K562 (cell line): ENCODE results near the gene HOXA11. TPM values are rescaled to one million over a fixed set of nuclear protein-coding genes. Genes with fewer than 3 reads are reported as not detected.
A peak's percentile ranks its signal among the peaks of the same experiment; 100 is the strongest.

Source experiments
- ASH1L ChIP-seq: fragments of 450-650 bp; IDR thresholded peaks from 2 replicates; pipeline ENCODE4 v1.6.1; 2018; ENCODE audit warnings: borderline replicate concordance, mild to moderate bottlenecking, low read depth; ENCODE audit not compliant: partially characterized antibody
- EGR1 ChIP-seq: fragments of 450-650 bp; conservative IDR thresholded peaks from 2 replicates; pipeline ENCODE4 v1.6.1; 2017; ENCODE audit warnings: mild to moderate bottlenecking
- EHMT2 ChIP-seq: fragments of 450-650 bp; IDR thresholded peaks from 2 replicates; pipeline ENCODE4 v1.6.1; 2018; ENCODE audit warnings: antibody characterized with exemption
- FOS ChIP-seq: IDR thresholded peaks from 3 replicates; pipeline ENCODE4 v1.6.1; 2011; ENCODE audit not compliant: insufficient read length; ENCODE audit errors: extremely low read depth
- NRF1 ChIP-seq, 2 experiments: fragments of 450-650 bp; IDR thresholded peaks in 1 of 2; conservative IDR thresholded peaks in 1 of 2; 2 replicates each; pipeline ENCODE4 v1.6.1; 2014; ENCODE audit warnings: mild to moderate bottlenecking in 2 of 2
- PML ChIP-seq: IDR thresholded peaks from 2 replicates; pipeline ENCODE4 v1.6.1; 2012; ENCODE audit warnings: low read length, inconsistent platforms
- POLR2H ChIP-seq: IDR thresholded peaks from 2 replicates; pipeline ENCODE4 v1.6.1; 2016; ENCODE audit warnings: missing genetic modification characterization, low read depth, mild to moderate bottlenecking, control low read depth, missing compliant biosample characterization, moderate library complexity
- SMARCA4 ChIP-seq: fragments of 450-650 bp; IDR thresholded peaks from 2 replicates; pipeline ENCODE4 v1.6.1; 2016
- SRF ChIP-seq, 2 experiments: fragments of 250-450, 450-650 bp in 1 of 2; sonication (Bioruptor Pico) in 1 of 2; sonication (generic) in 1 of 2; formaldehyde crosslinking; IDR thresholded peaks; 2 replicates each; pipeline versions ENCODE4 v1.5.0 to v1.5.1; 2020 to 2022; ENCODE audit warnings: mild to moderate bottlenecking in 1 of 2, missing genetic modification reagents in 1 of 2
- ZKSCAN3 ChIP-seq: fragments of 250-450 bp; sonication (Bioruptor Pico); IDR thresholded peaks from 2 replicates; pipeline ENCODE4 v1.4.0; 2020
- ZNF699 ChIP-seq: fragments of 250-450 bp; sonication (Bioruptor Pico); IDR thresholded peaks from 2 replicates; pipeline ENCODE4 v1.8.0; 2021; ENCODE audit warnings: mild to moderate bottlenecking, moderate library complexity; ENCODE audit not compliant: insufficient replicate concordance
- polyA plus RNA-seq, 8 experiments: library from polyadenylated mRNA; depleted of rRNA in 4 of 8; stranded (reverse) in 5 of 8; unstranded in 3 of 8; fragments of >200 nt; fragmentation: Nextera tagmentation in 2 of 8; fragmentation: Illumina TruSeq in 1 of 8; extraction: Ambion mirVana in 2 of 8; extraction: Trizol in 1 of 8; gene quantifications; 2 replicates each; pipeline versions ENCODE4 v1.2.1 to v1.2.3, GENCODE V29; 2011 to 2014; ENCODE audit warnings: inconsistent platforms in 1 of 8, missing spikeins in 1 of 8
- total RNA-seq, 7 experiments: library from RNA; depleted of rRNA in 6 of 7; stranded (reverse); fragments of >200 nt in 6 of 7; fragmentation: Illumina TruSeq in 2 of 7; extraction: Trizol in 2 of 7; gene quantifications; 2 replicates each; pipeline versions ENCODE4 v1.2.1 to v1.2.3, GENCODE V29; 2011 to 2021; ENCODE audit warnings: low replicate concordance in 1 of 7
- TF ChIP-seq, protein P1 (sequence below): fragments of 450-650 bp; formaldehyde crosslinking; IDR thresholded peaks from 2 replicates; pipeline ENCODE4 v1.4.0; 2022; ENCODE audit warnings: mild to moderate bottlenecking, moderate library complexity
- TF ChIP-seq, protein P2 (sequence below): fragments of 450-650 bp; IDR thresholded peaks from one replicate; pipeline ENCODE4 v1.6.1; 2018; ENCODE audit warnings: mild to moderate bottlenecking, moderate library complexity; ENCODE audit not compliant: partially characterized antibody
- TF ChIP-seq, protein P3 (sequence below): sonication (generic); formaldehyde crosslinking; IDR thresholded peaks from 2 replicates; pipeline ENCODE4 v1.8.0; 2022; ENCODE audit warnings: mild to moderate bottlenecking, low read depth, missing genetic modification reagents
- TF ChIP-seq, protein P4 (sequence below): fragments of 450-650 bp; IDR thresholded peaks from 2 replicates; pipeline ENCODE4 v1.6.1; 2016
- TF ChIP-seq, protein P5 (sequence below): fragments of 250-450 bp; sonication (Bioruptor Pico); IDR thresholded peaks from 2 replicates; pipeline ENCODE4 v1.4.0; 2020; ENCODE audit warnings: borderline replicate concordance
- TF ChIP-seq, protein P6 (sequence below), 3 experiments: IDR thresholded peaks in 2 of 3; conservative IDR thresholded peaks in 1 of 3; 2 replicates each; pipeline ENCODE4 v1.5.1; 2011 to 2012; ENCODE audit warnings: low read length in 3 of 3, mild to moderate bottlenecking in 3 of 3, control low read depth in 2 of 3, improper control_type of control experiment in 1 of 3, inconsistent platforms in 1 of 3, low read depth in 1 of 3, mixed read lengths in 1 of 3, moderate library complexity in 1 of 3; ENCODE audit not compliant: insufficient read depth in 2 of 3
- TF ChIP-seq, protein P7 (sequence below): sonication (generic); formaldehyde crosslinking; IDR thresholded peaks from 2 replicates; pipeline ENCODE4 v1.8.1; 2023; ENCODE audit warnings: mild to moderate bottlenecking, missing genetic modification reagents, moderate library complexity

HOXA11 gene
- total and polyA plus RNA-seq, 9 of the 15 experiments (the other 6 are each of a cell fraction or from before 2014, with no cell fraction given): not detected

DNA sequence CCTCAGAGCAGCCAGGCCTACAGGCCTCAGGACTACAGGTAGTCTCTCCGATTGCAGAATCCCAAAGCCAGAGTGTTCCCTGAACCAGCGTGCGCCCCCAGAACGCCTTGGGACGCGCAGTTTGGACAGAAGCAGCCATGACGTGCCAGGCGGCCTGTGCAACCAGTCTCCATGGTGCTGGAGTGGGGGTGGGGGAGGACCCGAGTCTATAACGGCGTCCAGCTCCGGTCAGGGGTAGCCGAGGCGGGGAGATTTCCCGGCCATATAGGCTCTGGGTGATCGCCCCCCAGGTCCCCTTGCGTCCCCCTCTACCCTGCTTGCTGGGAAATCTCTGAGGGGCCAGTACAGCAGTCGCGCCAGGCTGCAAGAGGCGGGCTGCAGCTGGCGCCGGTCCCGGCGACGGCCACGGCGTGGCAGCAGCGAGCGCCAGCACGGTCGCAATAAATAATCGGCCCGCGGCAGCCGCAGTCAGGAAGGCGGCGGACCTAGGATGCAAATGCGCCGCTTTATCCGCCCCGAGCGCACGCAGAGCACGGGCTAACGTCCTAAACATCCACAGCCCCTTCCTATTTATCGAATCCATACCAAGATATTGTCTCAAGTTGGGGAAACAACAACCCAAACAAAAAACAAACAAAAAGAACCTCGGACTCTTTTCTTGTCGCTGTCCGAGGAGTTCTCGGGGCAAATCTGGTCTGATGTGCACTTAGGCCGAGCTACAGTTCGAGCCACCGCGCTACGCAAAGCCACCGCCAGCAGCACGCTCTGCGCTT lies 34.3 kb downstream of the HOXA11 start (continued):
- TF ChIP-seq NRF1 (conservative IDR thresholded peaks at IDR 0.05 in 1 of 2, IDR thresholded peaks at IDR 0.05 in 1 of 2) (0 out of 4 replicates have a peak, but pooled peaks of 1 of the 2 experiments have one; percentile 12), PML (no peak), SMARCA4 (no peak), ASH1L (no peak), ZKSCAN3 (CRISPR knock-in tag) (no peak), SRF (CRISPR knock-in tag; IDR thresholded peaks at IDR 0.05) (no peak), EHMT2 (no peak), POLR2H (tag) (no peak), ZNF699 (CRISPR knock-in tag) (no peak), FOS (no peak), EGR1 (no peak)
- TF ChIP-seq, protein P1, sequence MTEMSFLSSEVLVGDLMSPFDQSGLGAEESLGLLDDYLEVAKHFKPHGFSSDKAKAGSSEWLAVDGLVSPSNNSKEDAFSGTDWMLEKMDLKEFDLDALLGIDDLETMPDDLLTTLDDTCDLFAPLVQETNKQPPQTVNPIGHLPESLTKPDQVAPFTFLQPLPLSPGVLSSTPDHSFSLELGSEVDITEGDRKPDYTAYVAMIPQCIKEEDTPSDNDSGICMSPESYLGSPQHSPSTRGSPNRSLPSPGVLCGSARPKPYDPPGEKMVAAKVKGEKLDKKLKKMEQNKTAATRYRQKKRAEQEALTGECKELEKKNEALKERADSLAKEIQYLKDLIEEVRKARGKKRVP: no peak
- TF ChIP-seq, protein P2, sequence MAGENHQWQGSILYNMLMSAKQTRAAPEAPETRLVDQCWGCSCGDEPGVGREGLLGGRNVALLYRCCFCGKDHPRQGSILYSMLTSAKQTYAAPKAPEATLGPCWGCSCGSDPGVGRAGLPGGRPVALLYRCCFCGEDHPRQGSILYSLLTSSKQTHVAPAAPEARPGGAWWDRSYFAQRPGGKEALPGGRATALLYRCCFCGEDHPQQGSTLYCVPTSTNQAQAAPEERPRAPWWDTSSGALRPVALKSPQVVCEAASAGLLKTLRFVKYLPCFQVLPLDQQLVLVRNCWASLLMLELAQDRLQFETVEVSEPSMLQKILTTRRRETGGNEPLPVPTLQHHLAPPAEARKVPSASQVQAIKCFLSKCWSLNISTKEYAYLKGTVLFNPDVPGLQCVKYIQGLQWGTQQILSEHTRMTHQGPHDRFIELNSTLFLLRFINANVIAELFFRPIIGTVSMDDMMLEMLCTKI: no peak
- TF ChIP-seq, protein P3, sequence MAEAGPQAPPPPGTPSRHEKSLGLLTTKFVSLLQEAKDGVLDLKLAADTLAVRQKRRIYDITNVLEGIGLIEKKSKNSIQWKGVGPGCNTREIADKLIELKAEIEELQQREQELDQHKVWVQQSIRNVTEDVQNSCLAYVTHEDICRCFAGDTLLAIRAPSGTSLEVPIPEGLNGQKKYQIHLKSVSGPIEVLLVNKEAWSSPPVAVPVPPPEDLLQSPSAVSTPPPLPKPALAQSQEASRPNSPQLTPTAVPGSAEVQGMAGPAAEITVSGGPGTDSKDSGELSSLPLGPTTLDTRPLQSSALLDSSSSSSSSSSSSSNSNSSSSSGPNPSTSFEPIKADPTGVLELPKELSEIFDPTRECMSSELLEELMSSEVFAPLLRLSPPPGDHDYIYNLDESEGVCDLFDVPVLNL (CRISPR knock-in tag): no peak
- TF ChIP-seq, protein P4, sequence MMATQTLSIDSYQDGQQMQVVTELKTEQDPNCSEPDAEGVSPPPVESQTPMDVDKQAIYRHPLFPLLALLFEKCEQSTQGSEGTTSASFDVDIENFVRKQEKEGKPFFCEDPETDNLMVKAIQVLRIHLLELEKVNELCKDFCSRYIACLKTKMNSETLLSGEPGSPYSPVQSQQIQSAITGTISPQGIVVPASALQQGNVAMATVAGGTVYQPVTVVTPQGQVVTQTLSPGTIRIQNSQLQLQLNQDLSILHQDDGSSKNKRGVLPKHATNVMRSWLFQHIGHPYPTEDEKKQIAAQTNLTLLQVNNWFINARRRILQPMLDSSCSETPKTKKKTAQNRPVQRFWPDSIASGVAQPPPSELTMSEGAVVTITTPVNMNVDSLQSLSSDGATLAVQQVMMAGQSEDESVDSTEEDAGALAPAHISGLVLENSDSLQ: peak; percentile 90
- TF ChIP-seq, protein P5, sequence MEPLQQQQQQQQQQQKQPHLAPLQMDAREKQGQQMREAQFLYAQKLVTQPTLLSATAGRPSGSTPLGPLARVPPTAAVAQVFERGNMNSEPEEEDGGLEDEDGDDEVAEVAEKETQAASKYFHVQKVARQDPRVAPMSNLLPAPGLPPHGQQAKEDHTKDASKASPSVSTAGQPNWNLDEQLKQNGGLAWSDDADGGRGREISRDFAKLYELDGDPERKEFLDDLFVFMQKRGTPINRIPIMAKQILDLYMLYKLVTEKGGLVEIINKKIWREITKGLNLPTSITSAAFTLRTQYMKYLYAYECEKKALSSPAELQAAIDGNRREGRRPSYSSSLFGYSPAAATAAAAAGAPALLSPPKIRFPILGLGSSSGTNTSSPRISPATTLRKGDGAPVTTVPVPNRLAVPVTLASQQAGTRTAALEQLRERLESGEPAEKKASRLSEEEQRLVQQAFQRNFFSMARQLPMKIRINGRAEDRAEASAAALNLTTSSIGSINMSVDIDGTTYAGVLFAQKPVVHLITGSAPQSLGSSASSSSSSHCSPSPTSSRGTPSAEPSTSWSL (CRISPR knock-in tag): no peak
- TF ChIP-seq, protein P6, sequence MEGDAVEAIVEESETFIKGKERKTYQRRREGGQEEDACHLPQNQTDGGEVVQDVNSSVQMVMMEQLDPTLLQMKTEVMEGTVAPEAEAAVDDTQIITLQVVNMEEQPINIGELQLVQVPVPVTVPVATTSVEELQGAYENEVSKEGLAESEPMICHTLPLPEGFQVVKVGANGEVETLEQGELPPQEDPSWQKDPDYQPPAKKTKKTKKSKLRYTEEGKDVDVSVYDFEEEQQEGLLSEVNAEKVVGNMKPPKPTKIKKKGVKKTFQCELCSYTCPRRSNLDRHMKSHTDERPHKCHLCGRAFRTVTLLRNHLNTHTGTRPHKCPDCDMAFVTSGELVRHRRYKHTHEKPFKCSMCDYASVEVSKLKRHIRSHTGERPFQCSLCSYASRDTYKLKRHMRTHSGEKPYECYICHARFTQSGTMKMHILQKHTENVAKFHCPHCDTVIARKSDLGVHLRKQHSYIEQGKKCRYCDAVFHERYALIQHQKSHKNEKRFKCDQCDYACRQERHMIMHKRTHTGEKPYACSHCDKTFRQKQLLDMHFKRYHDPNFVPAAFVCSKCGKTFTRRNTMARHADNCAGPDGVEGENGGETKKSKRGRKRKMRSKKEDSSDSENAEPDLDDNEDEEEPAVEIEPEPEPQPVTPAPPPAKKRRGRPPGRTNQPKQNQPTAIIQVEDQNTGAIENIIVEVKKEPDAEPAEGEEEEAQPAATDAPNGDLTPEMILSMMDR (IDR thresholded peaks at IDR 0.05 in 2 of 3, conservative IDR thresholded peaks at IDR 0.05 in 1 of 3; ENCODE audit: insufficient read depth in 2 of 3, low read depth in 1 of 3, low read length in 3 of 3): peak; percentile 64 to 82 (median 72)
- TF ChIP-seq, protein P7, sequence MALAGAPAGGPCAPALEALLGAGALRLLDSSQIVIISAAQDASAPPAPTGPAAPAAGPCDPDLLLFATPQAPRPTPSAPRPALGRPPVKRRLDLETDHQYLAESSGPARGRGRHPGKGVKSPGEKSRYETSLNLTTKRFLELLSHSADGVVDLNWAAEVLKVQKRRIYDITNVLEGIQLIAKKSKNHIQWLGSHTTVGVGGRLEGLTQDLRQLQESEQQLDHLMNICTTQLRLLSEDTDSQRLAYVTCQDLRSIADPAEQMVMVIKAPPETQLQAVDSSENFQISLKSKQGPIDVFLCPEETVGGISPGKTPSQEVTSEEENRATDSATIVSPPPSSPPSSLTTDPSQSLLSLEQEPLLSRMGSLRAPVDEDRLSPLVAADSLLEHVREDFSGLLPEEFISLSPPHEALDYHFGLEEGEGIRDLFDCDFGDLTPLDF (CRISPR knock-in tag): no peak
